Measurements from ENCODE around the gene CREB3L1.

The CREB3L1 gene

GRCh38 chr11:46280706-46281105 lies 3.2 kb downstream of the CREB3L1 start:
- H3K4me3 ChIP-seq (ENCODE audit: low read length): no peak overlapping the region
- no peak for DNase-seq (ENCODE audit: low read depth)
- no peak for TF ChIP-seq CTCF (IDR thresholded peaks at IDR 0.05; ENCODE audit: insufficient read depth, low read depth, low read length, missing control alignments)

- no peak for DNase-seq (ENCODE audit: low read depth)
- H3K4me3 ChIP-seq (ENCODE audit: low read length): no peak overlapping the region
- TF ChIP-seq CTCF (IDR thresholded peaks at IDR 0.05; ENCODE audit: insufficient read depth, low read depth, low read length, missing control alignments): no peak
Observed at GRCh38 chr11:46281371-46281831, 3.9 kb downstream of the CREB3L1 start.

- H3K4me3 ChIP-seq (ENCODE audit: low read length): no peak overlapping the region
- TF ChIP-seq CTCF (IDR thresholded peaks at IDR 0.05; ENCODE audit: insufficient read depth, low read depth, low read length, missing control alignments): no peak
- DNase-seq (ENCODE audit: low read depth): no peak
Observed at GRCh38 chr11:46285173-46285572, 7.7 kb downstream of the CREB3L1 start.

GRCh38 chr11:46285594-46286033 lies 8.2 kb downstream of the CREB3L1 start:
- H3K4me3 ChIP-seq (ENCODE audit: low read length): no peak overlapping the region
- DNase-seq (ENCODE audit: low read depth): no peak
- no peak for TF ChIP-seq CTCF (IDR thresholded peaks at IDR 0.05; ENCODE audit: insufficient read depth, low read depth, low read length, missing control alignments)

GRCh38 chr11:46286789-46287188 lies 9.3 kb downstream of the CREB3L1 start:
- no peak for DNase-seq (ENCODE audit: low read depth)
- H3K4me3 ChIP-seq (ENCODE audit: low read length): no peak overlapping the region
- no peak for TF ChIP-seq CTCF (IDR thresholded peaks at IDR 0.05; ENCODE audit: insufficient read depth, low read depth, low read length, missing control alignments)

GRCh38 chr11:46288451-46288850 lies 11.0 kb downstream of the CREB3L1 start:
- DNase-seq (ENCODE audit: low read depth): no peak
- no peak for TF ChIP-seq CTCF (IDR thresholded peaks at IDR 0.05; ENCODE audit: insufficient read depth, low read depth, low read length, missing control alignments)
- H3K4me3 ChIP-seq (ENCODE audit: low read length): no peak overlapping the region

GRCh38 chr11:46290011-46290410 lies 12.5 kb downstream of the CREB3L1 start:
- no peak overlapping the region for H3K4me3 ChIP-seq (ENCODE audit: low read length)
- DNase-seq (ENCODE audit: low read depth): no peak
- TF ChIP-seq CTCF (IDR thresholded peaks at IDR 0.05; ENCODE audit: insufficient read depth, low read depth, low read length, missing control alignments): no peak

All from epithelial cell of esophagus (primary cell).